Liver (tissue), 9 donors: ENCODE results near the gene STK24. TPM values are rescaled to one million over a fixed set of nuclear protein-coding genes. Genes with fewer than 3 reads are reported as not detected.

ENCODE experiments used
- DNase-seq: peaks from one replicate; pipeline ENCODE4 v3.0.0-alpha.2; 2017; ENCODE audit warnings: low spot score
- H3K27ac ChIP-seq, 2 donors: one replicate each; pipeline ENCODE4 v1.7.0; 2013; ENCODE audit warnings: inconsistent platforms in 2 of 2, low read length in 2 of 2, control low read depth in 1 of 2, low read depth in 1 of 2, mild to moderate bottlenecking in 1 of 2
- H3K27me3 ChIP-seq, 4 donors: one replicate each; pipeline versions ENCODE4 v1.6.1 to v1.7.0; 2013; ENCODE audit warnings: low read length in 3 of 4, inconsistent platforms in 1 of 4, mild to moderate bottlenecking in 1 of 4, moderate library complexity in 1 of 4; ENCODE audit not compliant: control insufficient read depth in 4 of 4, insufficient read depth in 4 of 4
- H3K36me3 ChIP-seq, 4 donors: one replicate each; pipeline versions ENCODE4 v1.6.1 to v1.7.0; 2013; ENCODE audit warnings: low read length in 3 of 4, mild to moderate bottlenecking in 3 of 4, low read depth in 1 of 4, moderate library complexity in 1 of 4; ENCODE audit not compliant: control insufficient read depth in 4 of 4, insufficient read depth in 3 of 4
- H3K4me1 ChIP-seq, 4 donors: one replicate each; pipeline versions ENCODE4 v1.6.1 to v1.7.0; 2013; ENCODE audit warnings: low read length in 3 of 4, mild to moderate bottlenecking in 3 of 4, moderate library complexity in 1 of 4; ENCODE audit not compliant: control insufficient read depth in 4 of 4, insufficient read depth in 4 of 4
- H3K4me3 ChIP-seq, 3 donors: one replicate each; pipeline versions ENCODE4 v1.6.1 to v1.7.0; 2013; ENCODE audit warnings: low read length in 3 of 3, control low read depth in 1 of 3, low read depth in 1 of 3, mild to moderate bottlenecking in 1 of 3
- H3K9ac ChIP-seq, 2 donors: one replicate each; pipeline ENCODE4 v1.7.0; 2013; ENCODE audit warnings: low read length in 2 of 2, mild to moderate bottlenecking in 2 of 2, moderate library complexity in 2 of 2, control low read depth in 1 of 2, low read depth in 1 of 2
- H3K9me3 ChIP-seq, 4 donors: one replicate each; pipeline versions ENCODE4 v1.6.1 to v1.7.0; 2013; ENCODE audit warnings: low read length in 3 of 4; ENCODE audit not compliant: control insufficient read depth in 4 of 4
- CTCF ChIP-seq: fragments of 150-350 bp; IDR thresholded peaks from 2 replicates; pipeline ENCODE4 v1.5.1; 2017; ENCODE audit warnings: improper control_type of control experiment, low read depth, low read length; ENCODE audit not compliant: missing input control
- EGR1 ChIP-seq, 2 donors: IDR thresholded peaks; 2 replicates each; pipeline ENCODE4 v1.6.1; 2016 to 2018; ENCODE audit warnings: antibody characterized with exemption in 2 of 2, low read depth in 2 of 2
- FOXA1 ChIP-seq: IDR thresholded peaks from 2 replicates; pipeline ENCODE4 v1.6.1; 2016; ENCODE audit warnings: antibody characterized with exemption
- GABPA ChIP-seq, 2 donors: IDR thresholded peaks in 1 of 2; conservative IDR thresholded peaks in 1 of 2; 2 replicates each; pipeline ENCODE4 v1.6.1; 2016; ENCODE audit warnings: antibody characterized with exemption in 2 of 2, mild to moderate bottlenecking in 1 of 2, moderate library complexity in 1 of 2
- HNF4A ChIP-seq, 2 donors: conservative IDR thresholded peaks; 2 replicates each; pipeline ENCODE4 v1.6.1; 2016; ENCODE audit warnings: antibody characterized with exemption in 2 of 2, mild to moderate bottlenecking in 2 of 2
- HNF4G ChIP-seq: IDR thresholded peaks from 2 replicates; pipeline ENCODE4 v1.6.1; 2016; ENCODE audit warnings: antibody characterized with exemption
- JUND ChIP-seq, 2 donors: IDR thresholded peaks; 2 replicates each; pipeline ENCODE4 v1.6.1; 2016; ENCODE audit warnings: antibody characterized with exemption in 2 of 2
- MAX ChIP-seq: IDR thresholded peaks from 2 replicates; pipeline ENCODE4 v1.6.1; 2016; ENCODE audit warnings: antibody characterized with exemption
- NR2F2 ChIP-seq: IDR thresholded peaks from 2 replicates; pipeline ENCODE4 v1.6.1; 2016; ENCODE audit warnings: antibody characterized with exemption
- REST ChIP-seq: IDR thresholded peaks from 2 replicates; pipeline ENCODE4 v1.6.1; 2016; ENCODE audit warnings: antibody characterized with exemption, mild to moderate bottlenecking
- RXRA ChIP-seq, 2 donors: IDR thresholded peaks; 2 replicates each; pipeline ENCODE4 v1.6.1; 2017 to 2018; ENCODE audit warnings: antibody characterized with exemption in 2 of 2, mild to moderate bottlenecking in 1 of 2
- SP1 ChIP-seq: IDR thresholded peaks from 2 replicates; pipeline ENCODE4 v1.6.1; 2018; ENCODE audit warnings: antibody characterized with exemption, mild to moderate bottlenecking
- TAF1 ChIP-seq: conservative IDR thresholded peaks from 2 replicates; pipeline ENCODE4 v1.6.1; 2016; ENCODE audit warnings: antibody characterized with exemption, mild to moderate bottlenecking
- YY1 ChIP-seq: IDR thresholded peaks from 2 replicates; pipeline ENCODE4 v1.6.1; 2016; ENCODE audit warnings: antibody characterized with exemption, mild to moderate bottlenecking
- ZBTB33 ChIP-seq: IDR thresholded peaks from 2 replicates; pipeline ENCODE4 v1.6.1; 2016; ENCODE audit warnings: antibody characterized with exemption
- WGBS: extraction: QIAGEN DNeasy Blood & Tissue Kit; methylation state at CpG from one replicate; pipeline ENCODE4 v1.1.7; 2013; 5-methylcytosine and 5-hydroxymethylcytosine counted together
- polyA plus RNA-seq, 2 donors: library from polyadenylated mRNA; stranded (reverse) in 1 of 2; unstranded in 1 of 2; fragments of 200-250 nt in 1 of 2; fragments of >200 nt in 1 of 2; fragmentation: Nextera tagmentation in 1 of 2; extraction: Ambion mirVana in 1 of 2; gene quantifications; one replicate each; pipeline versions ENCODE4 v1.2.1 to v1.2.3, GENCODE V29; 2013 to 2015
- total RNA-seq, 2 donors: library from RNA; depleted of rRNA; stranded (reverse); fragments of >200 nt; gene quantifications; one replicate each; pipeline ENCODE4 v1.2.3, GENCODE V29; 2014
- donor health status: healthy.
- donor health status: healthy.
- donor health status: healthy.
- donor health status: healthy.
- donor health status: healthy.

Gene STK24
- total and polyA plus RNA-seq, 4 donors, result 6.4 to 43.3 (median 14.9) TPM

GRCh38 chr13:98530217-98530616 lies 46.7 kb downstream of the STK24 start:
- DNase-seq, result no peak
- 93% methylated on average over 7 of the region's 7 CpGs for WGBS
- no peak overlapping the region for H3K27ac ChIP-seq
- H3K4me3 ChIP-seq, result no peak overlapping the region
- TF ChIP-seq ZBTB33, result no peak
- TF ChIP-seq HNF4G, result no peak
- TF ChIP-seq FOXA1, result no peak
- TF ChIP-seq EGR1 (IDR thresholded peaks at IDR 0.05; ENCODE audit: low read depth in 2 of 2), result no peak
- no peak for TF ChIP-seq RXRA (IDR thresholded peaks at IDR 0.05)
- TF ChIP-seq TAF1, result no peak
- TF ChIP-seq REST, result no peak
- no peak for TF ChIP-seq YY1
- no peak for TF ChIP-seq JUND (IDR thresholded peaks at IDR 0.05)
- TF ChIP-seq GABPA (IDR thresholded peaks at IDR 0.05 in 1 of 2, conservative IDR thresholded peaks at IDR 0.05 in 1 of 2), result no peak
- no peak for TF ChIP-seq NR2F2
- no peak for TF ChIP-seq HNF4A (conservative IDR thresholded peaks at IDR 0.05)
- no peaks in the 10 kb centered on the region for H3K27me3 ChIP-seq
- H3K9ac ChIP-seq, result no peak overlapping the region
- no peaks in the 10 kb centered on the region for H3K9me3 ChIP-seq
- no peaks in the 10 kb centered on the region for H3K36me3 ChIP-seq
- H3K4me1 ChIP-seq, result peaks cover 1 to 10% (median 5%) of the 10 kb centered on the region in 4 donors

- no peaks in the 10 kb centered on the region for H3K36me3 ChIP-seq
- no peak overlapping the region for H3K4me3 ChIP-seq
- TF ChIP-seq JUND (IDR thresholded peaks at IDR 0.05), result no peak
- TF ChIP-seq TAF1, result no peak
- TF ChIP-seq REST, result no peak
- no peak for TF ChIP-seq CTCF
- no peak for TF ChIP-seq RXRA (IDR thresholded peaks at IDR 0.05)
- TF ChIP-seq HNF4A (conservative IDR thresholded peaks at IDR 0.05), result no peak
- no peak for TF ChIP-seq NR2F2
- TF ChIP-seq MAX, result no peak
- no peak for TF ChIP-seq SP1
- TF ChIP-seq ZBTB33, result no peak
- TF ChIP-seq GABPA (IDR thresholded peaks at IDR 0.05 in 1 of 2, conservative IDR thresholded peaks at IDR 0.05 in 1 of 2), result no peak
- DNase-seq, result no peak
- no peaks in the 10 kb centered on the region for H3K27me3 ChIP-seq
- no peak overlapping the region for H3K9ac ChIP-seq
- no peaks in the 10 kb centered on the region for H3K9me3 ChIP-seq
- peaks cover 0 to 18% (median 12%) of the 10 kb centered on the region in 4 donors for H3K4me1 ChIP-seq
- no peak overlapping the region for H3K27ac ChIP-seq
- 97% methylated on average over 8 of the region's 8 CpGs for WGBS
Measured at GRCh38 chr13:98529171-98529570, 47.7 kb downstream of the STK24 start.
